WTC11 (cell line): ENCODE results near the gene RNF183.

Experiments used
- ATF1 ChIP-seq: sonication (generic); formaldehyde crosslinking; IDR thresholded peaks from 2 replicates; pipeline ENCODE4 v1.8.1; 2023; ENCODE audit warnings: mild to moderate bottlenecking, moderate library complexity, missing genetic modification reagents
- ATF3 ChIP-seq: sonication (generic); formaldehyde crosslinking; conservative IDR thresholded peaks from 2 replicates; pipeline ENCODE4 v1.8.1; 2022; ENCODE audit warnings: mild to moderate bottlenecking, missing genetic modification reagents
- CREM ChIP-seq: sonication (generic); formaldehyde crosslinking; IDR thresholded peaks from 2 replicates; pipeline ENCODE4 v1.8.1; 2022; ENCODE audit warnings: mild to moderate bottlenecking, missing genetic modification reagents, moderate library complexity
- CTCF ChIP-seq: fragments of 200-600 bp; IDR thresholded peaks from 2 replicates; pipeline ENCODE4 v1.8.0; 2022; ENCODE audit warnings: antibody characterized with exemption
- E2F4 ChIP-seq: sonication (generic); formaldehyde crosslinking; IDR thresholded peaks from 2 replicates; pipeline ENCODE4 v1.8.1; 2022; ENCODE audit warnings: low read depth, mild to moderate bottlenecking, moderate library complexity, missing genetic modification reagents, borderline replicate concordance
- IRF1 ChIP-seq: sonication (generic); formaldehyde crosslinking; IDR thresholded peaks from 2 replicates; pipeline ENCODE4 v1.8.0; 2023; ENCODE audit warnings: missing genetic modification reagents
- KAT7 ChIP-seq: sonication (generic); formaldehyde crosslinking; IDR thresholded peaks from 2 replicates; pipeline ENCODE4 v1.8.1; 2023; ENCODE audit warnings: missing genetic modification reagents, mild to moderate bottlenecking, borderline replicate concordance
- PRRX2 ChIP-seq: fragments of 250-450 bp; sonication (Bioruptor Pico); IDR thresholded peaks from 2 replicates; pipeline ENCODE4 v1.8.0; 2021; ENCODE audit warnings: mild to moderate bottlenecking
- USF1 ChIP-seq: sonication (generic); formaldehyde crosslinking; IDR thresholded peaks from 2 replicates; pipeline ENCODE4 v1.8.0; 2022; ENCODE audit warnings: mild to moderate bottlenecking, missing genetic modification reagents
- USF2 ChIP-seq: sonication (generic); formaldehyde crosslinking; IDR thresholded peaks from 2 replicates; pipeline ENCODE4 v1.8.1; 2023; ENCODE audit warnings: mild to moderate bottlenecking, missing genetic modification reagents, moderate library complexity
- ZNF121 ChIP-seq: sonication (generic); formaldehyde crosslinking; IDR thresholded peaks from 2 replicates; pipeline ENCODE4 v1.8.0; 2023; ENCODE audit warnings: missing genetic modification reagents

- TF ChIP-seq CTCF = no peak
- TF ChIP-seq IRF1 = no peak
- TF ChIP-seq ATF1 (CRISPR knock-in tag) = no peak
- no peak for TF ChIP-seq USF2
- TF ChIP-seq KAT7 (CRISPR knock-in tag) = no peak
- TF ChIP-seq ATF3 (CRISPR knock-in tag) = no peak
- TF ChIP-seq ZNF121 (CRISPR knock-in tag) = no peak
- no peak for TF ChIP-seq PRRX2 (CRISPR knock-in tag)
- no peak for TF ChIP-seq E2F4 (CRISPR knock-in tag)
- no peak for TF ChIP-seq CREM (CRISPR knock-in tag)
- no peak for TF ChIP-seq USF1
These were observed 41.1 kb downstream of the RNF183 start for GRCh38 chr9:113261917-113262671.
